GM12891 (cell line): ENCODE data around the gene COL17A1.

Experiments used
- DNase-seq: peaks from one replicate; pipeline ENCODE4 v3.0.0; 2011; ENCODE audit warnings: low spot score; ENCODE audit not compliant: insufficient read length
- FAIRE-seq: peaks from 2 replicates; lab custom pipeline; 2011; peaks lifted over from hg19 to GRCh38; lab: Jason Lieb, UNC
- PAX5 ChIP-seq: IDR thresholded peaks from 2 replicates; pipeline ENCODE4 v1.6.1; 2011; ENCODE audit warnings: low read length, moderate library complexity, mild to moderate bottlenecking; ENCODE audit not compliant: insufficient read depth, severe bottlenecking
- POLR2A ChIP-seq: IDR thresholded peaks from 2 replicates; pipeline ENCODE4 v1.6.1; 2011; ENCODE audit warnings: low read depth, low read length, control low read depth
- POLR2AphosphoS5 ChIP-seq: IDR thresholded peaks from 2 replicates; pipeline ENCODE4 v1.6.1; 2011; ENCODE audit warnings: low read depth, low read length, control low read depth
- POU2F2 ChIP-seq: IDR thresholded peaks from 2 replicates; pipeline ENCODE4 v1.6.1; 2011; ENCODE audit warnings: low read depth, mild to moderate bottlenecking, control low read depth, low read length, moderate library complexity
- SPI1 ChIP-seq: IDR thresholded peaks from 2 replicates; pipeline ENCODE4 v1.6.1; 2011; ENCODE audit warnings: low read depth, low read length, control low read depth
- TAF1 ChIP-seq: IDR thresholded peaks from 2 replicates; pipeline ENCODE4 v1.6.1; 2011; ENCODE audit warnings: low read depth, low read length, control low read depth

The COL17A1 gene

GRCh38 chr10:104043185-104043830, 42.4 kb downstream of the COL17A1 start:
- DNase-seq = no peak
- TF ChIP-seq PAX5 (no peak), SPI1 (no peak), TAF1 (no peak), POLR2AphosphoS5 (no peak), POU2F2 (no peak), POLR2A (no peak)
- FAIRE-seq = no peak

GRCh38 chr10:104041891-104042535, 43.7 kb downstream of the COL17A1 start:
- no peak for DNase-seq
- no peak for FAIRE-seq
- TF ChIP-seq POU2F2 (no peak), POLR2A (no peak), PAX5 (no peak), SPI1 (no peak), POLR2AphosphoS5 (no peak), TAF1 (no peak)

DNA sequence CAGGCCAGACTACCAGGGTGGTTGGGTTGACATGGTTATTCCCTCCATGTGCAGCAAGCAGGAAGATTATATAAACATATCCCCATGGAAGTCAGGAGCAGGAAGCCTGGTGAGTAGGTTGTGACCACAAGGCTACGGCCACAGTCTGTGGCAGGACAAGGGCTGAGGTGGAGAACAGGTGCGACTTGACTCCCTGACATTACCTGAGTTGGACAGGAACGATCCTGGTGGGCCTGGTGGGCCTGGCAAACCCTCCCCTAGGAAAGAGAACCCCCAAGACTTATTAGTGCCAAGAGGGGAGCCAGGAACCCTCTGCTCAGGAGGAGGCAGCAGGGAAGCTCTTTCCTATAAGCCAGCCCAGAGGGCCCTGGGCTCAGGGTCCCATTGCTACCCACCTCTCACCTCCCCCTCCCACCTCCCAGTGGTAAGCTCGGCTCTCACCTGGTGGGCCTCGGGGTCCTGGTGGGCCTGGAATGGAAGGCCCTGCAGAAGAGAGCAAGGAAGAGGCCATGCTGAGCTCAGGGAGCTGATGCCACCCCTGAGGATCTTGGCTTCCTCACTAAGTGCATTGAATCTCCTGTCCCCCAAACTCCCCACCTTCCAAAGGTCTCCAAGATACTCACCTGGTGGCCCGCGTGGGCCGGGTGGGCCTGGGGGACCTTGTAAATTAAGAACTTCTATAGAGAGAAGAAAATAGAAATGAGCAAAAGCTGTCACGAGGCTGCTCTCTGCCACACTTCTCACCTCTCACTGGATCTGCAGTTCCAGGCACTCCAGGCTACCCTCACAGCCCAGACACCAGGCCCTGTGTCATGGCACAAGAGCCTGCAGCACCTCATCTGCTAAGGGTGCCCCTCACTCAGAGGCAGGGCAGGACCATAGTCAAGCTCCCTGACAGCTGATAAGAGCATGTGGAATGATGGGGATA, 44.6 kb downstream of the COL17A1 start:
- no peak for TF ChIP-seq POLR2A
- TF ChIP-seq POU2F2 = no peak
- no peak for TF ChIP-seq SPI1
- TF ChIP-seq POLR2AphosphoS5 = no peak
- TF ChIP-seq PAX5 = no peak
- no peak for TF ChIP-seq TAF1
- no peak for DNase-seq
- no peak for FAIRE-seq

DNA sequence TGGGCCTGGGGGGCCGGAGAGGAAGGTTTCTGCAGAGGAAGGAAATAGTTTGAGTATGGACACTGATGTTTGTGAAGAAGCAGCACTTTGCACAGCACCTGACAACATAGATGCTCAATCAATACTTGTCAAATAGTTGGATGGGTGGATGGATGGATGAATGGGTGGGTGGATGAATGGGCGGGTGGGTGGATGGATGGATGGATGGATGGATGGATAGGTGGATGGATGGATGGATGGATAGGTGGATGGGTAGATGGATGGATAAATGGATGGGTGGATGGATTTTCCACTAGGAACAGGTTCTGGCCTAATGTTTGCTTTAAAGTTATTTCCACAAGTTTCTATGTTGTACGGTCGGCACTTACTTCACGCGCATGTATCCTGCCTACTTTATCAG, 45.3 kb downstream of the COL17A1 start:
- TF ChIP-seq POU2F2 (no peak), SPI1 (no peak), POLR2A (no peak), TAF1 (no peak), POLR2AphosphoS5 (no peak), PAX5 (no peak)
- DNase-seq (no peak), FAIRE-seq (no peak)

- DNase-seq = no peak
- no peak for FAIRE-seq
- TF ChIP-seq POLR2AphosphoS5 = no peak
- no peak for TF ChIP-seq POLR2A
These were observed 46.5 kb downstream of the COL17A1 start for GRCh38 chr10:104038958-104039752.

GRCh38 chr10:104038537-104038936, 47.1 kb downstream of the COL17A1 start:
- TF ChIP-seq PAX5 = no peak
- no peak for TF ChIP-seq POLR2A
- TF ChIP-seq TAF1 = no peak
- no peak for TF ChIP-seq POLR2AphosphoS5
- no peak for TF ChIP-seq POU2F2
- TF ChIP-seq SPI1 = no peak
- FAIRE-seq = no peak
- DNase-seq = no peak

- TF ChIP-seq POLR2AphosphoS5 = no peak
- no peak for TF ChIP-seq POU2F2
- no peak for TF ChIP-seq SPI1
- TF ChIP-seq POLR2A = no peak
- no peak for TF ChIP-seq TAF1
- TF ChIP-seq PAX5 = no peak
- FAIRE-seq (no peak), DNase-seq (no peak)
These were observed 48.3 kb downstream of the COL17A1 start for GRCh38 chr10:104037261-104037951.

DNA sequence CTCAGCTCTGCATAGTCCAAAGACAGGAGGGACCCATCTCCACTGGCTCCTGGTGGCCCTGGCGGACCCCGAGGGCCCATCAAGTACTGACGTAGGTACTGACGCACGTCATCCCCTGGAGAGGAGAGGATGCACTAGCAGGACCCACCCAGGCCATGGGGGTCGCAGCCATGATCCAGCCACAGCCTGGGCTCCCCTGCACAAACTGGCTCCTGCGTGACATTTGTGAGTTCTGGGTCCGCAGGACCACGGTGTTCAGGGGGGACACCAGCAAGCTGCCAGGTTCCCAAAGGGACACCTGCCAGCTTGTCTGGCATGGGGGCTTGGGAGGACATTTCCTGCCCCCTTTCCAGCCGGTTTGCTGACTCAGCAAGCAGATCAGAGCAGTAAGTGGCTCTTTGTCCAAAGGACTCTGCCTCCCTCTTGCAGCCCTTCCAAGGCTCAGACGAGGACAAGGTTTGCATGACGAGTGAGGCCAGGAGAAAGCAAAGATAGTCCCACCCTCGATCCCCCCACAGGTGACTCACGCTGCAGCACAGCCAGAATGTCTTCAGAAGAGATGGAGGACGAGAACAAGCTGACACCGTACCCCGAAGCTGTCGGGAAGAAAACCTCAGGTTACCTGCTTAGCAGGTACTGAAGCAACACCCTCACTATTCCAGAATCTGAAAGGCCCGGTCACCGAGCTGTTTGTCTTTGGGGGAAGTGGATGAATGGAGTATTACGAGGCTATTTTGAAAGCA, 49.0 kb downstream of the COL17A1 start:
- no peak for DNase-seq
- no peak for FAIRE-seq
- TF ChIP-seq POLR2A (no peak), TAF1 (no peak), SPI1 (no peak), PAX5 (no peak), POU2F2 (no peak), POLR2AphosphoS5 (no peak)
